GM12878 (cell line): ENCODE data around the gene NEK1. TPM values are rescaled to one million over a fixed set of nuclear protein-coding genes. Genes with fewer than 3 reads are reported as not detected.

Experiments
- ATAC-seq: fragments of 200-7000 bp; cut with Tn5 transposase; 3 replicates; pipeline ENCODE4 v1.9.1; 2020; ENCODE audit warnings: mild to moderate bottlenecking, moderate library complexity
- BruUV-seq: library from RNA; stranded (reverse); fragments of 400-500 nt; replicated peaks from 2 replicates; lab custom pipeline; 2021; lab: Mats Ljungman, UMichigan
- CTCF ChIA-PET: fragments of 300-600 bp; sonication (Branson Sonifier 250); formaldehyde crosslinking; extraction: SDS; loops from one replicate; lab custom pipeline; 2021; ENCODE audit warnings: inconsistent platforms; lab: Yijun Ruan, JAX
- POLR2A ChIA-PET: fragments of 350-600 bp; formaldehyde crosslinking; extraction: SDS; loops from one replicate; lab custom pipeline; 2021; ENCODE audit warnings: inconsistent platforms; lab: Charles Lee
- RAD21 ChIA-PET: fragments of 300-600 bp; sonication (Branson Sonifier 250); formaldehyde crosslinking; loops from one replicate; lab custom pipeline; 2023; ENCODE audit warnings: antibody characterized with exemption; ENCODE audit not compliant: unreplicated experiment; lab: Charles Lee
- SMC1A ChIA-PET: fragments of 300-600 bp; sonication (Branson Sonifier 250); formaldehyde crosslinking; loops from one replicate; lab custom pipeline; 2023; ENCODE audit not compliant: unreplicated experiment, uncharacterized antibody; lab: Charles Lee
- DNase-seq: peaks from one replicate; pipeline ENCODE4 v3.0.0-alpha.2; 2011; ENCODE audit warnings: low read depth, low spot score
- FAIRE-seq: peaks from 3 replicates; lab custom pipeline; 2011; peaks lifted over from hg19 to GRCh38; lab: Jason Lieb, UNC
- H2AFZ ChIP-seq: 2 replicates; pipeline ENCODE4 v1.6.0; 2011; ENCODE audit warnings: low read depth, low read length, control low read depth; ENCODE audit not compliant: control insufficient read depth
- H3K27ac ChIP-seq: 2 replicates; pipeline ENCODE4 v1.5.1; 2011; ENCODE audit warnings: control low read depth; ENCODE audit not compliant: control insufficient read depth, insufficient read depth
- H3K27me3 ChIP-seq, 2 experiments: replicated peaks in 1 of 2; 2 replicates each; pipeline versions ENCODE4 v1.6.0 to v1.6.1; 2011; ENCODE audit warnings: low read length in 1 of 2; ENCODE audit not compliant: control insufficient read depth in 2 of 2, insufficient read depth in 2 of 2
- H3K36me3 ChIP-seq, 2 experiments: 2 replicates each; pipeline ENCODE4 v1.5.1; 2011; ENCODE audit warnings: low read length in 1 of 2; ENCODE audit not compliant: control insufficient read depth in 2 of 2, insufficient read depth in 2 of 2
- H3K4me1 ChIP-seq: 2 replicates; pipeline ENCODE4 v1.6.1; 2011; ENCODE audit warnings: mild to moderate bottlenecking, low read length, moderate library complexity, mixed read lengths; ENCODE audit not compliant: control insufficient read depth, insufficient read depth
- H3K4me2 ChIP-seq: 2 replicates; pipeline ENCODE4 v1.6.0; 2011; ENCODE audit warnings: control low read depth; ENCODE audit not compliant: control insufficient read depth, insufficient read depth
- H3K4me3 ChIP-seq: fragments of 200-600 bp; sonication (generic); 2 replicates; pipeline ENCODE4 v1.5.1; 2016
- H3K79me2 ChIP-seq: 2 replicates; pipeline ENCODE4 v1.6.0; 2011; ENCODE audit warnings: low read length; ENCODE audit not compliant: control insufficient read depth, insufficient read depth
- H3K9ac ChIP-seq: 2 replicates; pipeline ENCODE4 v1.8.0; 2011; ENCODE audit warnings: low read length, control low read depth, mixed read lengths; ENCODE audit not compliant: control insufficient read depth, insufficient read depth
- H3K9me3 ChIP-seq: replicated peaks from 3 replicates; pipeline ENCODE4 v1.5.1; 2011; ENCODE audit warnings: mild to moderate bottlenecking, low read length; ENCODE audit not compliant: control insufficient read depth, insufficient read depth
- H4K20me1 ChIP-seq: 2 replicates; pipeline ENCODE4 v1.6.0; 2011; ENCODE audit not compliant: control insufficient read depth, insufficient read depth
- BHLHE40 ChIP-seq, 2 experiments: fragments of 450-650 bp in 1 of 2; IDR thresholded peaks; 2 replicates each; pipeline ENCODE4 v1.6.1; 2011 to 2017; ENCODE audit warnings: low read depth in 2 of 2, borderline replicate concordance in 1 of 2, improper control_type of control experiment in 1 of 2, low read length in 1 of 2, mild to moderate bottlenecking in 1 of 2
- CBX3 ChIP-seq: fragments of 200-600 bp; sonication (generic); IDR thresholded peaks from 2 replicates; pipeline ENCODE4 v1.6.1; 2016; ENCODE audit warnings: low read depth, borderline replicate concordance
- CHD4 ChIP-seq: fragments of 200-600 bp; sonication (generic); IDR thresholded peaks from 2 replicates; pipeline ENCODE4 v1.6.1; 2016; ENCODE audit warnings: mild to moderate bottlenecking
- KLF5 ChIP-seq: fragments of 450-650 bp; IDR thresholded peaks from 2 replicates; pipeline ENCODE4 v1.6.1; 2014; ENCODE audit warnings: mild to moderate bottlenecking; ENCODE audit not compliant: partially characterized antibody
- MEF2A ChIP-seq: IDR thresholded peaks from 2 replicates; pipeline ENCODE4 v1.6.1; 2011; ENCODE audit warnings: low read depth, mild to moderate bottlenecking, low read length, moderate library complexity; ENCODE audit not compliant: insufficient read depth
- NRF1 ChIP-seq: conservative IDR thresholded peaks from 2 replicates; pipeline ENCODE4 v1.6.1; 2011; ENCODE audit warnings: mild to moderate bottlenecking, low read depth, low read length, improper control_type of control experiment
- RCOR1 ChIP-seq: conservative IDR thresholded peaks from 2 replicates; pipeline ENCODE4 v1.6.1; 2012; ENCODE audit warnings: low read depth, low read length, improper control_type of control experiment
- ZNF207 ChIP-seq: fragments of 450-650 bp; IDR thresholded peaks from 2 replicates; pipeline ENCODE4 v1.6.1; 2014; ENCODE audit warnings: antibody characterized with exemption, mild to moderate bottlenecking, borderline replicate concordance
- ZSCAN29 ChIP-seq: fragments of 450-650 bp; IDR thresholded peaks from 2 replicates; pipeline ENCODE4 v1.6.1; 2017; ENCODE audit warnings: mild to moderate bottlenecking, moderate library complexity
- WGBS: methylation state at CpG from one replicate; pipeline ENCODE4 v1.1.6; 2016; ENCODE audit warnings: low lambda C conversion rate; ENCODE audit not compliant: insufficient replicate concordance, insufficient coverage; ENCODE audit errors: missing lambda C conversion rate; 5-methylcytosine and 5-hydroxymethylcytosine counted together
- in situ Hi-C: fragments of 300-500 bp; cut with MboI; formaldehyde crosslinking; loops from 9 replicates; pipeline ENCODE4 v1.14.3; 2018; ENCODE audit warnings: mixed read lengths
- intact Hi-C: fragments of 100-400 bp; cut with micrococcal nuclease; formaldehyde crosslinking; loops from one replicate; pipeline ENCODE4 v1.14.2; 2022; ENCODE audit not compliant: unreplicated experiment
- polyA plus RNA-seq, 11 experiments: library from polyadenylated mRNA; depleted of rRNA in 4 of 11; unstranded in 6 of 11; stranded (reverse) in 5 of 11; fragments of >200 nt; fragmentation: Nextera tagmentation in 4 of 11; fragmentation: Illumina TruSeq in 1 of 11; extraction: Ambion mirVana in 4 of 11; extraction: Trizol in 1 of 11; gene quantifications; 1 replicate in 1 of 11; 2 replicates in 10 of 11; pipeline versions ENCODE4 v1.2.1 to v1.2.3, GENCODE V29; 2011 to 2016; ENCODE audit warnings: inconsistent platforms in 2 of 11, missing spikeins in 2 of 11, low read depth in 1 of 11
- total RNA-seq, 4 experiments: library from RNA; depleted of rRNA in 3 of 4; stranded (reverse); fragments of >200 nt in 3 of 4; fragmentation: Illumina TruSeq in 1 of 4; extraction: Trizol in 1 of 4; gene quantifications; 2 replicates each; pipeline versions ENCODE4 v1.2.1 to v1.2.3, GENCODE V29; 2013 to 2021
- TF ChIP-seq, protein P1 (sequence below): fragments of 450-650 bp; IDR thresholded peaks from 2 replicates; pipeline ENCODE4 v1.6.1; 2016; ENCODE audit warnings: mild to moderate bottlenecking
- TF ChIP-seq, protein P2 (sequence below): IDR thresholded peaks from 2 replicates; pipeline ENCODE4 v1.6.1; 2012; ENCODE audit warnings: low read depth, low read length, improper control_type of control experiment

NEK1 gene
- total and polyA plus RNA-seq, 10 of the 15 experiments (the other 5 are each of a cell fraction or from before 2014, with no cell fraction given) = 4.9 to 16.1 (median 7.5) TPM

DNA sequence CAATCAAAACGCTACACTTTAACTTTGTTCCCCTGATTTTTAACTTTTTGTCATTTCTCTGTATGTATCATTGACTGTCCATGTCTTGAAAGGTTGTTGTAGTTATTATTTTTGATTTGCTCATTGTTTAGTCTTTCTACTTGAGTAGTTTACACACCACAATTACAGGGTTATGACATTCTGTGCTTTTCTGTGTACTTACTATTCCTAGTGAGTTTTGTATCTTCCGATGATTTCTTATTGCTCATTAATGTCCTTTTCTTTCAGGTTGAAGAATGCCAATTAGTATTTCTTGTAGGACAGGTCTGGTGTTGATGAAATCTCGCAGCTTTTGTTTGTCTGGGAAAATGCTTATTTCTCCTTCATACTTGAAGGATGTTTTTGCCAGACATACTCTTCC, 252.4 kb downstream of the NEK1 start:
- Histone ChIP-seq H3K9ac (no peak overlapping the region), H3K27ac (no peak overlapping the region), H3K27me3 (no peaks in the 10 kb centered on the region), H3K36me3 (no peaks in the 10 kb centered on the region), H3K4me3 (no peak overlapping the region)
- DNase-seq (no peak), FAIRE-seq (no peak)
- BruUV-seq = no TSS peak
- intact Hi-C loops = no loop called here
- in situ Hi-C loops = no loop called here
- WGBS = 71% methylated on average over 3 of the region's 3 CpGs
- TF ChIP-seq, protein P1, sequence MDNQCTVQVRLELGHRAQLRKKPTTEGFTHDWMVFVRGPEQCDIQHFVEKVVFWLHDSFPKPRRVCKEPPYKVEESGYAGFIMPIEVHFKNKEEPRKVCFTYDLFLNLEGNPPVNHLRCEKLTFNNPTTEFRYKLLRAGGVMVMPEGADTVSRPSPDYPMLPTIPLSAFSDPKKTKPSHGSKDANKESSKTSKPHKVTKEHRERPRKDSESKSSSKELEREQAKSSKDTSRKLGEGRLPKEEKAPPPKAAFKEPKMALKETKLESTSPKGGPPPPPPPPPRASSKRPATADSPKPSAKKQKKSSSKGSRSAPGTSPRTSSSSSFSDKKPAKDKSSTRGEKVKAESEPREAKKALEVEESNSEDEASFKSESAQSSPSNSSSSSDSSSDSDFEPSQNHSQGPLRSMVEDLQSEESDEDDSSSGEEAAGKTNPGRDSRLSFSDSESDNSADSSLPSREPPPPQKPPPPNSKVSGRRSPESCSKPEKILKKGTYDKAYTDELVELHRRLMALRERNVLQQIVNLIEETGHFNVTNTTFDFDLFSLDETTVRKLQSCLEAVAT = no peak
- TF ChIP-seq RCOR1 = no peak
- no peak for TF ChIP-seq KLF5
- no peak for TF ChIP-seq ZSCAN29
- TF ChIP-seq MEF2A = no peak
- TF ChIP-seq CBX3 = no peak
- TF ChIP-seq ZNF207 = no peak
- no peak for TF ChIP-seq NRF1
- TF ChIP-seq, protein P2, sequence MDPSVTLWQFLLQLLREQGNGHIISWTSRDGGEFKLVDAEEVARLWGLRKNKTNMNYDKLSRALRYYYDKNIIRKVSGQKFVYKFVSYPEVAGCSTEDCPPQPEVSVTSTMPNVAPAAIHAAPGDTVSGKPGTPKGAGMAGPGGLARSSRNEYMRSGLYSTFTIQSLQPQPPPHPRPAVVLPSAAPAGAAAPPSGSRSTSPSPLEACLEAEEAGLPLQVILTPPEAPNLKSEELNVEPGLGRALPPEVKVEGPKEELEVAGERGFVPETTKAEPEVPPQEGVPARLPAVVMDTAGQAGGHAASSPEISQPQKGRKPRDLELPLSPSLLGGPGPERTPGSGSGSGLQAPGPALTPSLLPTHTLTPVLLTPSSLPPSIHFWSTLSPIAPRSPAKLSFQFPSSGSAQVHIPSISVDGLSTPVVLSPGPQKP = no peak
- no peak for TF ChIP-seq BHLHE40 (IDR thresholded peaks at IDR 0.05; ENCODE audit: borderline replicate concordance in 1 of 2, low read depth in 2 of 2, low read length in 1 of 2)
- no peak for TF ChIP-seq CHD4
- TF ChIP-seq, all 136 proteins: peak for 0
- Histone ChIP-seq H2AFZ (no peak overlapping the region), H3K4me1 (no peaks in the 10 kb centered on the region), H3K4me2 (no peak overlapping the region), H4K20me1 (no peaks in the 10 kb centered on the region), H3K79me2 (no peaks in the 10 kb centered on the region), H3K9me3 (no peaks in the 10 kb centered on the region)
- RAD21 ChIA-PET = interaction anchor here (0.9 kb wide), 1 partner anchor 13 kb away, joined by 4 read pairs; no protein-coding TSS in a partner anchor
- POLR2A ChIA-PET = no interaction called here
- CTCF ChIA-PET = no interaction called here
- ATAC-seq = no peak; the same call in 2 of the 3 replicates
- SMC1A ChIA-PET = interaction anchor here (0.8 to 2.1 kb wide), 5 partner anchors 18 to 78 kb away, joined by 3 to 6 read pairs (median 3); no protein-coding TSS in a partner anchor
